HepG2 (cell line): Measurements from ENCODE around the gene NEURL2.

Experiments
- AFF4 ChIP-seq: sonication (generic); formaldehyde crosslinking; IDR thresholded peaks from 2 replicates; pipeline ENCODE4 v1.4.0; 2020; ENCODE audit warnings: missing genetic modification reagents
- CTCF ChIP-seq: sonication (generic); formaldehyde crosslinking; IDR thresholded peaks from 2 replicates; pipeline ENCODE4 v1.5.0; 2020; ENCODE audit warnings: mild to moderate bottlenecking, missing genetic modification reagents, moderate library complexity
- FOXM1 ChIP-seq: sonication (generic); formaldehyde crosslinking; IDR thresholded peaks from 2 replicates; pipeline ENCODE4 v1.5.0; 2020; ENCODE audit warnings: missing genetic modification reagents
- JUN ChIP-seq: sonication (generic); formaldehyde crosslinking; IDR thresholded peaks from 2 replicates; pipeline ENCODE4 v1.4.0; 2020; ENCODE audit warnings: mild to moderate bottlenecking, missing genetic modification reagents
- TAF1 ChIP-seq: sonication (generic); formaldehyde crosslinking; IDR thresholded peaks from 2 replicates; pipeline ENCODE4 v1.4.0; 2020; ENCODE audit warnings: missing genetic modification reagents
- ZFP36 ChIP-seq: fragments of 150-350 bp; IDR thresholded peaks from 2 replicates; pipeline ENCODE4 v1.6.1; 2018; ENCODE audit warnings: borderline replicate concordance, low read length, low read depth; ENCODE audit not compliant: partially characterized antibody
- ZKSCAN1 ChIP-seq: fragments of 150-350 bp; IDR thresholded peaks from 2 replicates; pipeline ENCODE4 v1.6.1; 2014; ENCODE audit warnings: low read length
- ZNF3 ChIP-seq: IDR thresholded peaks from 2 replicates; pipeline ENCODE4 v1.7.0; 2017; ENCODE audit warnings: inconsistent platforms

- no peak for TF ChIP-seq ZFP36
- TF ChIP-seq TAF1 (CRISPR knock-in tag): no peak
- TF ChIP-seq ZKSCAN1: no peak
- TF ChIP-seq FOXM1: no peak
- no peak for TF ChIP-seq ZNF3 (CRISPR knock-in tag)
- TF ChIP-seq JUN (CRISPR knock-in tag): no peak
- TF ChIP-seq AFF4: no peak
- TF ChIP-seq CTCF (CRISPR knock-in tag): no peak
Observed at GRCh38 chr20:45843506-45843905, 47.5 kb downstream of the NEURL2 start.
